ENCODE measurements around the gene GREB1. TPM values are rescaled to one million over a fixed set of nuclear protein-coding genes. Genes with fewer than 3 reads are reported as not detected.

The GREB1 gene
- polyA plus RNA-seq, 1 of the 3 experiments (the other 2 are of a cell fraction): 2.9 TPM

- H3K9me2 ChIP-seq: no peaks in the 10 kb centered on the region
- H2AFZ ChIP-seq (ENCODE audit: low read depth): no peak overlapping the region
- DNase-seq: no peak
- no peaks in the 10 kb centered on the region for H3K27me3 ChIP-seq (ENCODE audit: insufficient read depth)
- no peaks in the 10 kb centered on the region for H3K79me2 ChIP-seq (ENCODE audit: insufficient read depth)
- H3K4me1 ChIP-seq (ENCODE audit: control insufficient read depth in 1 of 2, insufficient read depth in 2 of 2, low read depth in 1 of 2, low read length in 1 of 2): no peaks in the 10 kb centered on the region; a peak in 1 of 4 replicates
- TF ChIP-seq REST (IDR thresholded peaks at IDR 0.05; ENCODE audit: low read depth, low read length) (no peak), JUND (IDR thresholded peaks at IDR 0.05) (no peak), NFIC (IDR thresholded peaks at IDR 0.05; ENCODE audit: borderline replicate concordance) (no peak), GABPA (IDR thresholded peaks at IDR 0.05; ENCODE audit: low read depth) (no peak), RCOR1 (IDR thresholded peaks at IDR 0.05; ENCODE audit: low read length) (no peak), TCF12 (IDR thresholded peaks at IDR 0.05) (no peak), GATA2 (CRISPR knock-in tag; IDR thresholded peaks at IDR 0.05) (no peak), TEAD4 (IDR thresholded peaks at IDR 0.05; ENCODE audit: borderline replicate concordance, insufficient read depth) (no peak), EZH2phosphoT487 (IDR thresholded peaks at IDR 0.05; ENCODE audit: borderline replicate concordance, low read depth) (no peak), FOXJ3 (CRISPR knock-in tag; IDR thresholded peaks at IDR 0.05) (no peak), RXRA (IDR thresholded peaks at IDR 0.05; ENCODE audit: borderline replicate concordance, low read depth) (no peak), MAX (IDR thresholded peaks at IDR 0.05; ENCODE audit: low read depth) (no peak)
- H3K36me3 ChIP-seq (replicated peaks in 1 of 2; ENCODE audit: control insufficient read depth in 1 of 2, insufficient read depth in 2 of 2, low read length in 1 of 2): no peaks in the 10 kb centered on the region
- WGBS (ENCODE audit: low lambda C conversion rate): 89% methylated on average over 9 of the region's 9 CpGs
- no peak overlapping the region for H3K4me3 ChIP-seq (ENCODE audit: low read depth in 2 of 2, low read length in 1 of 2)
- H3K9ac ChIP-seq: no peak overlapping the region
- no peaks in the 10 kb centered on the region for H4K20me1 ChIP-seq (ENCODE audit: insufficient read depth)
- H3K27ac ChIP-seq (ENCODE audit: low read depth in 2 of 2, low read length in 1 of 2): no peak overlapping the region
- ChIA-PET POLR2A (no interaction called here), CTCF (interaction anchor here (1.2 to 8.2 kb wide), 6 partner anchors 10 to 440 kb away, joined by 3 to 123 read pairs (median 4); partner anchors contain the start of gene E2F6)
- no peaks in the 10 kb centered on the region for H3K9me3 ChIP-seq
- H3F3A ChIP-seq (replicated peaks; ENCODE audit: insufficient read depth): no peaks in the 10 kb centered on the region
- H3K4me2 ChIP-seq: no peak overlapping the region
These were observed 39.2 kb downstream of the GREB1 start for GRCh38 chr2:11572996-11573395.

- Histone ChIP-seq H3K36me3 (replicated peaks in 1 of 2; ENCODE audit: control insufficient read depth in 1 of 2, insufficient read depth in 2 of 2, low read length in 1 of 2) (peaks cover 0 to 3% of the 10 kb centered on the region in 2 experiments), H3K4me1 (ENCODE audit: control insufficient read depth in 1 of 2, insufficient read depth in 2 of 2, low read depth in 1 of 2, low read length in 1 of 2) (no peaks in the 10 kb centered on the region; a peak in 1 of 4 replicates), H4K20me1 (ENCODE audit: insufficient read depth) (no peaks in the 10 kb centered on the region), H3K9me3 (no peaks in the 10 kb centered on the region), H3K79me2 (ENCODE audit: insufficient read depth) (no peaks in the 10 kb centered on the region), H3K27ac (ENCODE audit: low read depth in 2 of 2, low read length in 1 of 2) (no peak overlapping the region), H3K4me2 (no peak overlapping the region), H3K9ac (no peak overlapping the region), H2AFZ (ENCODE audit: low read depth) (no peak overlapping the region), H3F3A (replicated peaks; ENCODE audit: insufficient read depth) (no peaks in the 10 kb centered on the region), H3K9me2 (no peaks in the 10 kb centered on the region), H3K4me3 (ENCODE audit: low read depth in 2 of 2, low read length in 1 of 2) (no peak overlapping the region), H3K27me3 (ENCODE audit: insufficient read depth) (no peaks in the 10 kb centered on the region)
- ChIA-PET CTCF (interaction anchor here (1.2 to 8.2 kb wide), 6 partner anchors 10 to 441 kb away, joined by 3 to 123 read pairs (median 4); partner anchors contain the start of gene E2F6), POLR2A (interaction anchor here (0.6 kb wide), 1 partner anchor 237 kb away, joined by 3 read pairs; no protein-coding TSS in a partner anchor)
- WGBS (ENCODE audit: low lambda C conversion rate): 83% methylated on average over 10 of the region's 10 CpGs
- DNase-seq: no peak
- TF ChIP-seq RXRA (IDR thresholded peaks at IDR 0.05; ENCODE audit: borderline replicate concordance, low read depth): no peak
- TF ChIP-seq SIN3A (IDR thresholded peaks at IDR 0.05; ENCODE audit: borderline replicate concordance, low read depth, low read length): no peak
- TF ChIP-seq YY1 (IDR thresholded peaks at IDR 0.05; ENCODE audit: low read depth): no peak
- TF ChIP-seq NFIC (IDR thresholded peaks at IDR 0.05; ENCODE audit: borderline replicate concordance): no peak
- no peak for TF ChIP-seq MEF2A (IDR thresholded peaks at IDR 0.05; ENCODE audit: borderline replicate concordance, low read depth)
These were observed 39.8 kb downstream of the GREB1 start for GRCh38 chr2:11573418-11574175.
